ENCODE measurements around the gene CDC20B.

Gene CDC20B, protein sequence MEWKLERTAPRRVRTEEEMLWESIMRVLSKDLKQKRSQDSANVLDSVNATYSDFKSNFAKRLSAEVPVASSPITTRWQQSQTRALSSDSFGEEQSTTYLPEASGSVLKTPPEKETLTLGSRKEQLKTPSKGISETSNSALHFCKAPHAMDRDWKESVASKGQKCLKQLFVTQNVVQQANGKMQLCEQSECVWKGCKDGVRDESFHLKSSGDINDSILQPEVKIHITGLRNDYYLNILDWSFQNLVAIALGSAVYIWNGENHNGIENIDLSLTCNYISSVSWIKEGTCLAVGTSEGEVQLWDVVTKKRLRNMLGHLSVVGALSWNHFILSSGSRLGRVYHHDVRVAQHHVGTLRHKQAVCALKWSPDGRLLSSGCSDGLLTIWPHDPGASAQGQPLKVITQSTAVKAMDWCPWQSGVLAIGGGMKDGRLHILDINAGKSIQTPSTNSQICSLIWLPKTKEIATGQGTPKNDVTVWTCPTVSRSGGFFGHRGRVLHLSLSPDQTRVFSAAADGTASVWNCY

DNA sequence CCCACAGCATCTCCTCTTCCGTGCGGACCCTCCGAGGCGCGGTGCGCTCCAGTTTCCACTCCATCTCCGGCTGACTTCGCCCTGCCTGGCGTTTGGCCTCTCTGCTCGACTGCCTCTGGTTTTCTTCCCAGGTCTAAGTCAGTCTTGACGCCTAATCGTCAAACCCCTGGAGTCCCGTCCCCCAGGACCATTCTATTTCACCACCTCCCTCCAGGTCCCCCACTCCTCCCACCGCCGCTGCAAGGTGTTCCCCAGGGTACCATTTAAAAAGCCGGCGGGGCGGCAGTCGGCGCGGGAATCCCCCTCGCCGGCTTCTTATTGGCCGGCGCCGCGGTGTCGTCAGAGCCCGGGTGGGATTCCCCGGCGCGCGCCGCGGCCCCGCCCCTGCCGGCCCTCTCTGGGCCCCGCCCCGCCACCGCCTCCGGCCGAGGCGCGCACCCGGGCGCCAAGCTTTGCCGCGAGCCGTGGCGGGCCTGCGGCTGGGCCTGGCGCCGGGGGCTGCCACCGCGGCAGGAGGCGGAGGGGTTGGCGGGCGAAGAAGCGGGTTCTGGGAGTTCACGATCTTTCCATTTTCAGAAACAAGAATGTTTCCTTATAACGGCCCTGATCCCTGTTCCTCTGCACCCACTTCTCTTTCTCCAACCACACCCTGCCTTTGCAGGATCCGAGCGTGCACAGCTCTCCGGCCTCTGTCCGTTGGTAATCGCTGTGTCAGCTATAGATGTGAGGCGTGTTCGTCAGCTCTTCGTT is at the start of gene CDC20B:
Gene CDC20B, minus strand, starts transcription at position 241 of the 750 bp plus-strand sequence. Its CDS starts 177 bp downstream, at position 64.
- DNase-seq (ENCODE audit: low read depth, low spot score), result peak; percentile 36

DNA sequence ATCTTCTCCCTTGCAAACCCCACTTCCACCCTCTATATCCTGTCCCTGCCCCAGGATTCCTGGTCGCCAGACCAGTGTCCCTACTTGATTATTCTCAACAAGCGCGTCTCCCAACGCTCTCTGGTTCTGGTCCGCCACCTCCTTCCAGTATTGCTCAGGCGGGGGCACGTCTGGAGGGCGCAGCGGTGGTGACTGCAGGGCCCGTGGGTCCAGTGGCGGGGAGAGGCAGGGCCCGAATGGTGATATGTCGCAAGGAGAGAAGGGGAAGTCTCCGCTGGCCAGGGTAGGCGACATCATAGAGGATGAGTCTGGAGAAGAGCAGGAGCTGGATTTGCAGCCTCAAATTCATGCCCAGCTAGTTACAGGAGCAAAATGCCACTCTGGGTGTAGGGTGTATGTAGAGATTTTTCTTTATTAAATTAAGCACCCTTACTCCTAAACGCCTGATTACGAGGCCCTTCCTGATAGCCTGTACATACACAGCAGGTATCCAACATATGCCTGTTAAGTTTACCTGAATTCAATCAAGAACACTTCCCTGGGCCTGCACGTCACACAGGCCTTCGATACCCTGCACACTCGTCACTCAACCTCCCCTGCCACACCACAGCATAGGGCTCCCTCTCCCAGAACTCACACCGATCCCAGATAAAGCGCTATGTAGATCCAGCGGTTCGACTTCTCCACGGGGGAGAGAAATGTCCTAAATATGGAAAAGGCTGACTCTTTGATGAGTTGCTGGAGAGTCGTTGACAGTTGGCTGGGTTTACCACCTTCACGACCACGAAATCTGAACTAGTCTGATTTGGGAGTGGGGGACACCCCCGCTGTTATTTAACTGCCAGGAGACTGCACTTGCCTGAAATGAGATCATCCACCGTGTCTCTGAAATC is 49.4 kb upstream of the CDC20B start:
- DNase-seq (ENCODE audit: low read depth, low spot score), result no peak

DNA sequence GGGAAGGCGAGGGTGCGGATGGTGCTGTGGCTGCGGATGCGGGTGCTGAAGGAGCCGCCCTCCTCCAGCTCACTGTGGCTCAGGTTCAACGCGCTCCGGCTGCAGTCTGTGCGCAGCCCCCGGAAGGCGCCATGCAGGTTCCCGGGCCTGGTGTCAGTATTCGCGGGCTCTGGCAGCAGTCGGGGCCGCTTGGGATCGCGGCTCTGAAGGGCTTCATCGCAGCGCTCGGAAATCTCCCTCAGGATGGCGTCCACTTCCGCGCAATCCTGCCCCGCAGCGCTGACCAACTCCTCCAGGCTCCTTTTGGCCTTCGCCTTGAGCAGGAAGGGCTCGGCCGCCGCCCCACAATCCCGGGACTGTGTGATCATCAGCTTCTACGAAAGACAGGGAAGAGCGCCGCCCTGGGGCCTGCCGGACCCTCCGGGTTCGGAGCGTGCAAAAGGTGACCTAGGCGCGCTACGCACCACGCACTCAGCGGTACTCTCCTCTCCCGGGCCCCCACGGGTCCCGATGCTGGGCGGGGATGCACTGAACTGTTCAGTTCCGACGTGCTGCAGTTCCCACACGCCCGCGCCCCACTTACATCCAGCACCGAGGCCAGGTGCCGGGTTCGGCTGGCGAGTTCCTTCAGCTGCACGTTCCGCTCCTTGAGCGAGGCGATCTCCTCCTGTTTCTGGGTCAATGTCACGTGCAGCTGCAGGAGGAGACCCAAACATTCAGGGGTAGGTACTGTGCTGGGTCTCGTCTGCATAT is 47.6 kb upstream of the CDC20B start:
- DNase-seq (ENCODE audit: low read depth, low spot score), result no peak

DNA sequence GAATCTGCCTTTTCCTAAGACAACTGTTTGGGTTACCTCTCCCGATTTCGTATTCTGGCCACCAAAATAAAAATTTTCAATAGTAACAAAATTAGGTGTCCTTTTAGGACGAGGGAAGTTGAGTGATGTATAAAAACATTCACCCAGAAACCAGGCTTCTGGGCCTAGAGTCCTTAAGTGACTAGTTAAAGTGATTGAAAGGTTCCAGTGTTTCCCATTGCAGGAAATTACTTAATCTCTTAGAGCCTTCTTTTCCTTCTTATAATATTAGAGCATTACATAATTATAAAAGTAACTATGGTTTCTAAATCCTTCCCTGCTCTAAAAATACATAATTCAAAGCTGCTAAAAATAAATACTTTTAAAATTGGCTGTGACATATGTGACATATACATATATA is 46.8 kb upstream of the CDC20B start:
- DNase-seq (ENCODE audit: low read depth, low spot score), result no peak

DNA sequence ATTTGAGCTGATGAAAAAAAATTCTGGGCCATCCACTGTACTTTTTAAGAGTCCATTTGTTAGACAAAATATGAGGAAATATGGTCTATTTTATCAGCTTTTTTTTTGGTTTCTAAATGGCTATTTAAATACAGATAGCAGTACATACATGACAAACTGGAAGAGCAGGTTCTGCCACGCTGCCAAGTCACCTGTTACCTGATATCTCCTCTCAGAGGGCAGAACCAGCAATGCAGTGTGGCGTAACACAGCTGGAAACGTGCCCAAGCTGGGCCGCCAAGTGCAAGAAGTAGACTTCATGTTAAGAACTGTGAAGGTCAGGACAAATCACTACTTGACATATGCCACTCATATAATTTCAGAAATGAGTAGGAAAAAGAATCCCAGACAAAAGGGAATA is 46.0 kb upstream of the CDC20B start:
- DNase-seq (ENCODE audit: low read depth, low spot score), result no peak

DNA sequence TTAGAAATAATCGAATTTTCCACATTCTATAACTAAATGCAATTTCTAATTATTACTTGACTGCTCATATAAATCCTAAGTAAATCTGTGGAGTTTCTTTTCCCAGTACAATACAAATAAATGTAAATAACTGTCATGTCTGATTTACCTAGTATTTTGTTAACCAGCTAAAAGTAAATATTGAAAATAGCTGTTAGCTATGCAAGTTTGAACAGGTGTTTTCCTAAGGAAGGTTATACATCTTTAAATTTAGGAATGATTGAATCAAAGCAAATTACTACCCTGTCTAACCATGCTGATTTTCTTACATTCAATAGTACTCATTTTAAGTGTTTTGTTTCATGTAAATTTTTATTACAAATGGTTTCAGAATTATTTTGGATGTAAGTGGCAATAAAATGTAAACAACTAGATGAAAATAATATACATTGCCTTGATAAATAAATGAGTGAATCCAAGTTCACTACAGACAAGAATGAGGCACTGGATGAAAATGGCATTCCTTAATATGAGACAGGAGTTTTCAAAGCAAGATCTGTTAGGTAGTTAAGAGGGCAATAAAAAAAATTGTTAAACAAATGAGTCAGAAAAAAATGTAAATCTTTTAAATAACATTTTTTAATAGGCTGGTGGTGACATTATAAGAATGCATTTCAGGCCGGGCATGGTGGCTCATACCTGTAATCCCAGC is 38.4 kb upstream of the CDC20B start:
- DNase-seq (ENCODE audit: low read depth, low spot score), result no peak

DNA sequence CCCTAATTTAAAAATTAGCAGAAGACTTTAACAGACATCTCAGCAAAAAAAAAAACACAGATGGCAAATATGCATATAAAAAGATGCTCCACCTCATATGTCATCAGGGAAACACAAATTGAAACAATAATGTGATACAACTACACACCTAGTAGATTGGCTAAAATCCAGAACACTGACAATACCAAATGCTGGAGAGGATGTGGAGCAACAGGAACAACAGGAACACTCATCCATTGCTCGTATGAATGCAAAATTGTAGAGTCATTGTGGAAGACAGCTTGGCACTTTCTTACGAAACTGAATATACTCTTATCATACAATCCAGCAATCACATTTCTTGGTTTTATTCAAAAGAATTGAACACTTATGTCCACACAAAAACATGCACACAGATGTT is 32.0 kb upstream of the CDC20B start:
- DNase-seq (ENCODE audit: low read depth, low spot score), result no peak

DNA sequence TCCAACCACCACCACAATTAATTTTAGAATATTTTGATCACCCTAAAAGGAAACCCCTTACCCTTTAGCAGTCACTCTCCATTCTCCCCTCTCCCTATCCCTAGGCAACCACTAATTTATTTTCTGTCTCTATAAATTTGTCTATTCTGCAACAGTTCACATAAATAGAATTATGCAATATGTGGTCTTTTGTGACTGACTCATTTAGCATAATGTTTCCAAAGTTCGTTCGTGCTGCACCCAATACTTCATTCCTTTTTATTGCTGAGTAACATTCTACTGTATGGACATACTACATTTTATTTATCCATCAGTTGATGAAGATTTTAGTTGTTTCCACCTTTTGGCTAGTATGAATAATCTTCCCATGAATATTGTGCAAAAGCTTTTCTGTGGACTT is 18.2 kb upstream of the CDC20B start:
- no peak for DNase-seq (ENCODE audit: low read depth, low spot score)

DNA sequence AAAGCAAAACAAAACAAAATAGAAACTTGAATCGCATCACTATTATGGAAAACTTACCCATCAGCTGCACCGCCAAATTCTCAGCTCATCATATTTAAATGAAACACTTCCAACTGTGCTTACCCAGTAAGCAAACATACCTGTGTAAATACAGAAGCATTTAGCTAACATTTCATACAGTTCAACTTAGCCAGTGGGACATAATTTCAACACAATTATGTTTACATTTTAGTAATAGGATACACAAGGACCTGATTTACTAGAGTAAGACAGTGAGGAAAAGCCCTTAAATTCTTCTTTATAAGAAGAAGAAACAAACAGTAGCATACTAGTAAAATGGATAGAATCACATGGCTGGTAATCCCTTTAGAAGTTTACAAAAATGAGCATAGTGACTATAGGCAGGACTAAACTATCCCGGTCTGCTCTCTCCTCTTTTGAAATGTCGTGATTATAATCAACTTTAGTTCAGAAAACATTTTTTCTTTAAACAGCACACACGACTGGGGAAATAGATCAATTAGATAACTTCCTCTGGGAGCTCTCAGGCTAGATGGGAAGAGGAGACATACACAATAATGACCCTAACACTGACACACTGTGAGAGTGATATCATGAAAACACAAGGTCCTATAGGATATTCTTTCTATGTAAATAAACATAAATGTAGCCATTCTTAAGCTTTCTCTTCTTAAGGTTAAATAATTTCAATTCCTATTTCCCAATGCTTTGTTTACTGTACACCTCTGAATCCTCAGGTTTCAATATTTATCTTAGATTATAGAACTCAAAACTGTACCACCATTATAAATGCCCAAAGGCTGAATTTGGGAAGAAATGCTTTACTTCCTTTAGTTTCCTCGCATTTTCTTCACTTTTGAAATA is 15.9 kb upstream of the CDC20B start:
- DNase-seq (ENCODE audit: low read depth, low spot score), result no peak

DNA sequence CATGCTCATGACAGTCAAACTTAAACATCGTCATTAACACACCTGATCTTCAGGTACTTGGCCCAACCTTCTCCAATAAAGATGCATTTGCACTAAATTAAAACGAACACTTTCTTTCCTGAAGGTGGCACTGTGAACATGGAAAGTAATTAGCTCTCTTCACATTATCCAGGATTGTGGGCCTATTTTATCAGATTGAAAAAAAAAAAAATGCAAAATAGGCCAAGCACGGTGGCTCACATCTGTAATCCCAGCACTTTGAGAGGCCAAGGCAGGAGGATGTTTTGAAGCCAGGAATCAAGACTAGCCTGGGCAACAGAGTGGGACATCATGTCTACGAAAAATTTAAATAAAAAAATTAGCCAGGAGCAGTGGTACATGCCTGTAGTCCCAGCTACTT is 14.4 kb upstream of the CDC20B start:
- no peak for DNase-seq (ENCODE audit: low read depth, low spot score)

DNA sequence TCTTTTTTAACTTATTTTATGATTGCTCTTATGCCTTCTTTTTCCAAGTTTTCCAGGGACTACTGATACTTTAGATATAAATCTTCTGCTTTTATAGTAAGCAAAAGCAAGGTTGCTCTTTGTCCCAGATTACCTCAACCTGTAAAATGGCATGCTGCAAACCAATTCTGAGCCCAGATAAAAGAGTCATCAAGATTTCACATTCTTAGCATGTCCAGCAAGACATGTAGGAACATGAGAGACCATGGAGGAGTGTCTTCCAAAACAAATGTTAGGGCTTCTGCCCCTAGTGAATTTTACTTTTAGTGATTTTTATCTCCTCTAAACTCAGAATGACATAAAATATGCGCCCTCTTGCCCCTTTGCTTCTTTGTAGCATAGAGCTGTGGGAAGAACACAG is 7.0 kb upstream of the CDC20B start:
- no peak for DNase-seq (ENCODE audit: low read depth, low spot score)

DNA sequence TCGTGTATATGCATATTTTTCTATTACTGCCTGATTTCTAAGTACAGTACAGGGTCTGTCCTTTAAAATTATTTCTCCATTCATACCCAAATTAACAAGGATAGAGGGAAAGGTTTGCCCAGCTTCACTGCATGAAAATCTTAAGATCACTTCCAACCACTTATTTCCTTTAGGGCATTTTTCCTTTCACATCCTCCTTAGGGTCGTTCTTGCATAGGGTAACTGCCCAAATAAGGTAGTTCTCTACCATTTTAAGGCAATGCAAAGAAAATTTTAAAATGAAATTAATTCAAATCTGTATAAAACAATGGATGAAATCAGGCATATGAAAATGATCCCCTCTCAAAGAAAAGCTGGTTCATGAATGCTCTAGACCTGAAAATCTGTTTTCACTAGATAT is 4.1 kb upstream of the CDC20B start:
- DNase-seq (ENCODE audit: low read depth, low spot score), result no peak

DNA sequence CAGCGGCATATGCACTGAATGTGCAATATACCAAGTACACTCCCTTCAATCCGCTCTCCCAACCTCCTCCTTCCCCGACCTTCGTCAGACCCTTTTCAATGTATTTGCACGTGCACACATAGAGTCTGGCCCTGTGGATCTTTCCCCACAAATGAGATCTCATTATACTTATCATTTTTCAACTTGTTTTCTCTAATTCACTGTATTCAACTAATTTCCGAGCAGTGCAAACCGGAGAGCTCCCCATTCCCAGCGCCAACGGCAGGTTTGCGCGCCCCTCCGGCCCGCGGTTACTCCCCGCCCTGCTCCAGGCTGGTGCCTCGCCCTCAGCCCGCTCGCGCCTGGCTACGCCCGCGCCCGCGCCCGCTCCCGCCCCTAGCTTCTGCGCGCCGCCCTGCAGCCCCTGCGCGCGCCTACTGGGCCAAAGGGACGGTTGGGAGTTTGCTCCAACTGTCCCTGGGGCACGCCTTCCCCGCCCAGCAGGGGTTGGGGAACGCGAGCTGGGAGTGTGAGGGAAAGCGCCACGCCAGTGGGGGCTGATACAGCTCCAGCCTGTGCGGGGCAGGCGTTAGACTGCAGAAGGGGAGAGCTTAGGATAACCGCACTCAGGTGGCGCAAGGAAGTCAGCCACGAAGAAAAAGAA is 3.3 kb upstream of the CDC20B start:
- DNase-seq (ENCODE audit: low read depth, low spot score), result no peak

DNA sequence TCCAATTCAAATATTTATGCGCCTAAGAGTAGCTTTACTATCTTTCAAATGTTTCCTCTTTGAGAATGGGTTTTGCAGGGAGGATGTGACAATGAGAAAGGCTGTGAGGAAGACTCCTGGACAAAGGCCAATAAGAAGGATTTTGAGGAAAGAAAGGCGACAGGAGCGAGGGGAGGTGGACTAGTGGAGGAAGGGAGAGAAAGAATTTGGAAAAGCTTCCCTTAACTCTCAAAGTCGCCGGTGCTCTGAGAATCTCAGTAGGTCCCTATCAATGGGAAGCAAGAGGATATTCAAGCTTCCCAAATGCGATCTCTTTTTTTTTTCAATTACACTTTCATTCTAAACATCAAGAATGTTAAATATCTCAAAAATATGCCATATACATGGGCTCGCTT is 2.8 kb upstream of the CDC20B start:
- no peak for DNase-seq (ENCODE audit: low read depth, low spot score)

DNA sequence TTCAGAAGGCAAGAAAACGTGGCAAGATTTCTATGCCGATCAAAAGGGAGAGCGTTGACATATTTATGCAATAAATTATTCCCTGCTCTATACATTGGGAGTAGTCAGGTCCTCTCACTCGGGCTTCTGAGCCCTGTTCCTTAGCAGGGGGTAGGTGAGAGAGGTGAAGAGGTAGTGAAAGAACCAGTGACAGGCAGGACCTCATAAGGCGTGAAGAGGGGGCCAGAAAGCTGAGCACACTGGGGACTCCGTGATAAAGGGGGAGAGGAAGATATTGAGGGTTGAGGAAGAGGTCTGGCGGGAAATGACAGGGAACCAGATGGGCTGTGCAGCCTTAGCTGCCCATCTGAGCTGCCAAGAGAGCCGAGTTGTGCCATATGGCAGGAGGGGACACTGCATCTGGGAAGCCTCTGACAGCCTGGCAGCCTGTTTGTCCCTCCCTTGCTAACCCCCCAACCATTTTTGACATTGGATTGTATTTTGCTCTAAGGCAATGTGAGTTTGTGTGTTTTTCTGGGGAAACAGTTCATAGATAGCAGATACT is 782 bp upstream of the CDC20B start:
- no peak for DNase-seq (ENCODE audit: low read depth, low spot score)

DNA sequence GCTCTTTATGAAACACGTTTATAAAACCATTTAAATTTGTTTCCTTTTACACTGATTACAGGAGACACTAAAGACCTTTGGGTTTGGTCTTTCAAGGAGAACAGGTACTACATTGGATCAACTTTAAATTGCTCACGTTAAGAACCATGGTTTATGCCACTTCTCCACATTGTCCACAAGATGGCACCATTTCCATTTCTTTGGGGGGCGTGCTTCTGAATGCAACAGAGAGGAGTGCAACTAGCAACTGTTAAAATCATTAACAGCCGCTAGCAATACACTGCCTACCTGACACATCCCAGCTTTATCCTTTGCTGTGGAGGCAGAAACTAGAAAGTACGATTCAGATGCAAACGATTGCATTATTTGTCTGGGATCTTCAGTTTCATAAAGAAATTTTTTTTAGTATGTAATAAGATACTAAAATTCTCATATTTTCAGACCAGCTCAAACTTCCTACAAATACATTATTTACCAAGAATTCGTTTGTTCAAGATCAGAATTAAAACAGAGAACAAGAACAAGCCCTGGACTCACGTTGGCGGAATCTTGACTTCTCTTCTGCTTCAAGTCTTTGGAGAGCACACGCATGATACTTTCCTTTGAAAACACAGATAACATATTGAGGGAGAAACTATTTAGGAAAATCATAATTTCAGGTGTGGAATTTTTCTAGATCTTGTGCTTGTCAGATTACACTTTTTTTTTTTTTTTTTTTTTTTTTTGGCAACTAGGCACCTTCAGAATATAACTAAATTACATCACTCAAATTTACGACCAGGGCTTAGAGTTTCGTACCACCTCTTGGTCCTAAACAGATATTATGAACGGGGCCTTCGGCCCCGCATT is 702 bp downstream of the CDC20B start:
- peak; percentile 65 for DNase-seq (ENCODE audit: low read depth, low spot score)

DNA sequence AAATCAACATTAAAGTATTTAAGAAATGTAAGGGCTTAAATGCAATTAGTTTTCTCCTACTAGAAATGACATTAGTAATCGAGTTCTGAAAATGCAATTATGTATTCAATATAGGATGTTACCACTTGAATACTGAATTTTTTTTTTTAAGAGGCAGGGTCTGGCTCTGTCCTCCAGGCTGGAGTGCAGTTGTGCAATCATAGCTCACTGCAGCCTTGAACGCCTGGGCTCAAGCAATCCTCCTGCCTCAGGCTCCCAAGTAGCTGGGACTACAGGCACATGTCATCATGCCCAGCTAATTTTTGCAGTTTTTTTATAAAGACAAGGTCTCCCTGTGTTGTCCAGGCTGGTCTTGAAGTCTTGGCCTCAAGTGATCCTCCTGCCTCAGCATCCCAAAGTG is 1.5 kb downstream of the CDC20B start:
- no peak for DNase-seq (ENCODE audit: low read depth, low spot score)

DNA sequence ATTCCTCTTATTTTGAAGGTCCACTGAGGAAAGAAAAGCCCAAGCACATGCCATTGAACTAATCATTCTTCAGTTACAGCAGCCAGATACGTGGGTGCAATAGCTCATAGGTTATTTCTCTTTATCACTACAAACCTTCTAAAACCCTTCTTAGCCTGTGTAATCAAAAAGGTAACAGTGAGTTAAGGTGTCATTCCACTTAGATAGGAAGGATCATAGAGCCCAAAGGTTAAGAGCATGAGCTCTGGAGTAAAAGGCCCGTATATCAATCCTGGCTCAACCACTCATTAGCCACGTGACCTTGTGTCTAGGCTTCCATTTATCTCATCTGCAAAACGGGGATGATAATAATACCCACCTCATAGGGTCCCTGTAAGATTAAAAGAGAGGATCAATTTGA is 10.3 kb downstream of the CDC20B start:
- DNase-seq (ENCODE audit: low read depth, low spot score), result no peak

All from activated CD4-positive, CD25-positive, alpha-beta regulatory T cell treated with anti-CD3 and anti-CD28 coated beads, Interleukin-2, amount 50 U/mL, for 16 hours (primary cell).